GM18858 (cell line): Measurements from ENCODE around the gene EPHA7.

ENCODE experiments used
- ATAC-seq: cut with Tn5 transposase; IDR thresholded peaks from one replicate; pipeline ENCODE4 v1.9.1; 2021; ENCODE audit not compliant: unreplicated experiment

Gene EPHA7

DNA sequence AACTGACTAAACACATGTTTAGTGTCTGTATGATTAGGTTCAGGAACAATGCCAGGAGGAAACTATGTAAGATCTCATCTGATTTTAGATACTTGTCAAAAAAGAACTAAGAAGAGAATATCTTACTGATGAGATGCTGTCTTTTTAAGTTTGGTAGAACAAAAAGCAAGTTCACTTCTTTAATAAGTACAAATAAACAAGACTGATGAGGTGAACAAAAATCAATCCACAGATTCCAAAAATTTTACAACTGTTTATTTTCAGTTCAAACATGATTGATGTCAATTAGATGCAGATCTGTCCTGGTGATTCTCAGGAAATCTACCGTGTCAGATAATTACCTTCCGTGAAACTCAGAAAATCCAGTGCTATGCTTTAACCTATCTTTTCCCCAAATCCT, 24.9 kb downstream of the EPHA7 start:
- ATAC-seq = no peak

DNA sequence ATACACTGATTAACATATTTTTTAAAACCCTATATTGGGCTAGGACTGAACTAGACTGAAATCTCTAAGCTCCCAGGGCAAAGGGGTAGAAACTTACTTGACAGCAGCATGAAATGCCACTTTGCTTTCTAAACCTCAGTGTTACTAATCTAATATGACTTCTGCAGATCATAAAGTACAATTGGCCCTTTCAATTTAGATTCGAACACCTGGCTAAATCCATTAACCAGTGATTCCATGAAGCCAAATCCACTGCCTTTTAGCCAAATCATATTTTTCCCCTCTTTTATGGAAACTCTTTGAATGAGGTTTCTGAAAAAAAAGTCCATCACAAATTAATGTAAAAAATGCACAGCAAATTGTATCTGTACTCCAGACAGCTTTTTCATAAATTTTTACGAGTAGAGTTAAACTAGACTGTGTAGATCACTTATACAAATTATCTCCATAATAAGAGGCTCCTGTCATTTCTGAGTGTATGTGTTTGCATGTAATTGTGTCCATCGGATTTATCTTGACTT, 25.7 kb downstream of the EPHA7 start:
- ATAC-seq = no peak

DNA sequence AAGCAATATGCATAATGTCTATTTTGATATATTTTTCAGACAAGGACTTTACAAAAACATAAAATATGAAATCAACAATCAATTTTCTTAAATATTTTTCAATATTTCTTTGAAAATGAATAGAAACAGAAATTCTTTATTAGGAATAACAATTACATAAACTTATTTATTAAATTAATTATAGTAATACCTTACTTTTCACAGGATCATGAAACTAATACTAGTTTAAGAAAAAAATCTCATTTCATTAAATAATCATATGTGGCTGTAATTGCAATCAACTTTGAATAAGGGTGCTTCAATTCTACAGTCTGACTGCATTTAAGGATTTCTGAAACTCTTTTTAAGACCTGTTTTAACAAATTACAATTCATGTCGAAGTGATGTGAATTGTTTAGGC, 26.6 kb downstream of the EPHA7 start:
- no peak for ATAC-seq

DNA sequence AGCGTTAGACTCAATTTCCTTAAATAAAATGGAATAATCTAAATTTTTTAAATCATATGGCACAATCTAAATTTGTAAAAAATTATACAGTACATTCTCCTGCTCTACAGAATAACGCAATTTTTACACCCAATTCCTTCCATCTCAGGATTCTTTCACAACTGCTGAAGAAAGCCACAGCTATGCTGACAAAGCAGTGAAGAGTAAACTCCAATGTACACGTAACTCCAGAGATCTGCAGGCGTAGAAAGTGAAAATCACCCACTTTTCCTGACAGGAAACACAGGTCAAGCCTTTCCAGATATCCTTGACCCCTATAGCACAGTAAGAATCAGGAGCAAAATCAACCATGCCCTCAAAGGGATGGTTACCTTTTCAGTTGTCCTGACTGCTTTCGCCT, 27.4 kb downstream of the EPHA7 start:
- no peak for ATAC-seq

DNA sequence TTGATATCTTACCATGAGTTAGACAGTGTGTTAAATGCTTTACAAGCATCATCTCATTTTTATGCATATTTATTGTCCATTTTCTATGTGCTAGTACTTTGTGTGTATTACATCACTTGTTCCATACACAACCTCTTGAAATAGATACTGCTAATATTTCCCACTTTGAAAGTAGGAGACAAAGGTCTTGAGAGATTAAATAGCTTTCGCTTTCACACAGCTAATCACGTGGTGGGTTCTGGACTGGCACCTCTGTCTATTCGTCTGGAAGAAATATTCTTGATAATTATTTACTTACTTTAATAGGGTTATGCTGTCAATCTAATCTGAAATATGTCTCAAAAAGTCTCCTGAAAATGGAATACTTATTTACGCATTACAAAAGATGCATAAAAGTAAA, 30.2 kb downstream of the EPHA7 start:
- no peak for ATAC-seq

DNA sequence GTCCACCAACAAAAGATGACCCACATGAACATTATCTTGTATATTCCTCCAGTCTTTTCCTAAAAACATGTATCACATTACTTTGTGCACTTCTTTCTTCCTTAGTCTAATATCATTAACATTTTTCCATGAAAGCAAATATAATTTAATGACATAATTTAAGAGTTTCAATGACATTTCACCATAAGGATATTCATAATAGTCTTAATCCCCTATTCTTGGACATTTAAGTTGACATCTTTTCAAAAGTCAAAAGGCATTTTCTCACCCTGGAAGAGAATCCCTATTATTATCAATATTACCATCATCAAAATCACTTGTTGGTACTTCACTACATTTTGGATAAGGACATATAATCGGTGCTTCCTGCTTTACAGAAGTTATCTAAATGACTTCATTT, 31.3 kb downstream of the EPHA7 start:
- no peak for ATAC-seq

DNA sequence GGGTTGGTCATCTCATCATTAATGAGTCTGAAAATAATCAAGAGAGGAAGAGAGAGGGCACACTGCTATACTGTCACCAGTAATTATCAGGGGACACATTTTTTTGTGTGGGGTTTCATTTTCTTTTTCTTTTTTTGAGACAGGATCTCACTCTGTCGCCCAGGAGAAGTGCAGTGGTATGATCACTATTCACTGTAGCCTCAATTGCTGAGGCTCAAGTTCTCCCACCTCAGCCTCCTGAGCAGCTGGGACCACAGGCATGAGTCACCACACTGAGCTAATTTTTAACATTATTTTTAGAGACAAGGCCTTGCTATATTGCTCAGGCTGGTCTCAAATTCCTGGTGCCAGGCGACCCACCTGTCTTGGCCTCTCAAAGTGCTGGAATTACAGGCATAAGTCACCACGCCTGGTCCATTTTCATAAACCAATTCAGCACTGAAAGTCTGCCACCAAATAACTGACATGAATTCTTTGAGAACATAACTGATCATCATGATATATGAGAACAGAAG, 43.3 kb downstream of the EPHA7 start:
- no peak for ATAC-seq

DNA sequence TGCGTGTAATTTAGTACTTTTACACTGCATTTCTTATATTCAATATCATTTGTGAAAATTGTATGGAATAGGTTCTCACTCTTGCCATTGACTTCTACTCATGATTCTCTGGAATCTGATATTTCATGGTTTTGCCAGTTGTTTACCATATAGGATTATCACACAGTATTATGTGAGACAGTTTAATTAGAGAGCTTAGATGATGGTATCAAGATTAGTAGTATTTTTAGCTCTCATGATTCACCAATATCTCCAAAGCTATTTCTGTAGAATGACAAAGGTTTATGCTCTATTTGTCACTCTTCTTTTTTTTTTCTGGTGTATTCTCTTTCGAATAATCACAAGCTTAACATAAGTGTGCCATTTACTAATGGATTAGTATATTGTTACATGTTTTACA, 45.9 kb downstream of the EPHA7 start:
- ATAC-seq = no peak

DNA sequence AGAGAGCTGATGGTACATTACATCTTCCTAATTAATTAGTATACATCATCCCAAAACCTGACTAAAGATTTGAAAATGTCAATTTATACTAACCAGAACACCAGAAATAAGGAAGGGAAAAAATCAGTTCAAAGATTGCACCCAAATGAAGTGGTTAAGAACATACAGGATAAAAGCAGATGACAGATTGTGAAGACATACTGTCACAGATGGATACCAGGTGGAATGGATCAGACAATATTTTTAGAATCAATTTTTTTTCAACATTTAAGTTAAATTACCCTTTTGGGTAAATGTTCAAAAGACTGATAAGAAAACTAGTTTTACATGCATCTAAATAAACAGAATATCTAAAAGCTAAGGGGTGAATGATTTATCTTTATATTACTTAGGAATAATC, 47.6 kb downstream of the EPHA7 start:
- no peak for ATAC-seq

DNA sequence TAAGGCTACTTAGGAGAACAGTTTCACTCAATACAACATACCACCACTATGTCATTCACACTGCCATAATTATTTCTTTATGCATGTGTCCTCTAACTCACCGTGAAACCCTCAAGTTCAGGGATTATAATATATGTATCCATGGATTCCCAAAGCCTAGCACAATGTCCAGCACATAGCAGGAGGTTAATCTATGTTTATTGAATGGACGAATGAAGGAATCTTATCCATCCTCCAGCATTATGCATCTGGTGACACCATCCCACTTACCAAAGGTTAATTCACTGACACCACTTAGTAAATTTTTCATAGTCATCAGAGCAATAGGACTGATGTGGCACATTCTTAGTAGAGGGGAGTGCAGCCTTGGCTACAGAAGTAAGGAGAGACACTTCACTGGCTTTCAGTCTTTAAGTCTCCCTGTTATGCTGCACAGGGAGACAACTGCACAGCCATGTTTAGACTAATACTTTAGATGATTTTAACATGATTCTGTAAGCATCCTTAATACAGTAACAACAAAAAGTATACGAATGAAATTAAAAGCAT, 49.7 kb downstream of the EPHA7 start:
- ATAC-seq = no peak

DNA sequence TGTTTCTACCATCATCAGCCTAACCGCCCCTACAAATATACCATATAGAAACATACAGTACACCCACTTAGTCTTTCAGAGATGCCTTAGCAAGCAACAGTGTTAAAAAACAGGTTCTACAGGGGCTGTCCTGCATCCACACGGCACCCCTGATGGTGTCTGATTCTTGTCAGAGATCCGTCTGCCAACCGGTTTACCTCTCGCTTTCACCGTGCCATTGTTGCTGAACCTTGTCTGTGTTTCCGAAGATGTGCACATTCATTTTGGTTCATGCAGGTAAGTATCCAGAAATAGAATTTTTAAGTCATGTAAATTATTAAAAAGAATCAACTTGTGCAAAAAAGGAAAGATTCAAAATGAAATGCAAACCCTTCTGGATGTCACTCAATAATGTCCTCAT, 52.9 kb downstream of the EPHA7 start:
- ATAC-seq = no peak

DNA sequence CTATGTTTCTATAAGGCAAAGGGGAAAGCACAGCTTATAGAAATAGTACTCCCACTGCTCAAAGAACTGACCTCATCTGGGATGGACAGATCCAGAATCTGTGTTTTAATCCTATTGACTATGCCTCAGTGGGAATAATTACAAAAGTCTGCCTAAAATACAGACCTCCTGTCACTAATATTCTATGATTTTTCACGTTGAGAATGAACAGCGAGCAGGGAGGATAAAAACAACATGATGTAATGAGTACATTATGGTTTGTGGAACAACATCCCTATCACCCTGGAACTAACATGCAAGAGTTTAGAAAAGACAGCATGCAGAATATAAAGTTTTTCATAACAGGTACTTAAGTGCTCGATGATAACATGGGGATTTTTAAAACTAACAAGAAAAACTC, 53.9 kb downstream of the EPHA7 start:
- ATAC-seq = no peak

DNA sequence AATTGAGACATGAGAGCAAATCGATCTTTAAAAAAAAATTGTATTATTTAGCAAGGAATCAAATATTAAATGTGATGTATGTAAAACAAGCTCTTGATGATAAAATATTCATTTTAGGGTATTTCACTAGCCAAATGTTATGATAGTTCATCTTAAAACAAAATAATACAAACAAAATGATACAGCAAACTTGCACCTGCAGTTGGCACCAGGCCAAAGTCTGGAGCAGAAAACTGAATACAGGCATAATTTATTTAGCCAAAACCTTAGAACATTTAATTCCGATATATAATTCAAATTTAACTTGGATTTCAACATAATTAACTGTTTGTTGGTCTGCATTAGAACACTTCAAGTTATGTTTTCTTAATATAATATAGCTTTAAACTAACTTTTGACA, 60.9 kb downstream of the EPHA7 start:
- no peak for ATAC-seq

DNA sequence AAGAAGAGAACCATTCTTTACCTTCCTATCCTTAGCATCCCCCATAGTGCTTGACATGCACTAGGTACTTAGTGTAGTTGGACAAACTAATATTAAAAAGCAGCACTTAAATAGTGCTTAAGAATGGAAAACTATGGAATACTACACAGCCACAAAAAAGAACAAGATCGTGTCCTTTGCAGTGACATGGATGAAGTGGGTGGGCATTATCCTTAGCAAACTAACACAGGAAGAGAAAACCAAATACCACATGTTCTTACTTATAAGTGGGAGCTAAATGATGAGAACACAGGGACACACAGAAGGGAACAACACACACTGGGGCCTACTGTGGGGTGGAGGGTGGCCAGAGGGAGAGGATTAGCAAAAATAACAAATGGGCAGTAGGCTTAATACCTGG, 66.8 kb downstream of the EPHA7 start:
- ATAC-seq = no peak

DNA sequence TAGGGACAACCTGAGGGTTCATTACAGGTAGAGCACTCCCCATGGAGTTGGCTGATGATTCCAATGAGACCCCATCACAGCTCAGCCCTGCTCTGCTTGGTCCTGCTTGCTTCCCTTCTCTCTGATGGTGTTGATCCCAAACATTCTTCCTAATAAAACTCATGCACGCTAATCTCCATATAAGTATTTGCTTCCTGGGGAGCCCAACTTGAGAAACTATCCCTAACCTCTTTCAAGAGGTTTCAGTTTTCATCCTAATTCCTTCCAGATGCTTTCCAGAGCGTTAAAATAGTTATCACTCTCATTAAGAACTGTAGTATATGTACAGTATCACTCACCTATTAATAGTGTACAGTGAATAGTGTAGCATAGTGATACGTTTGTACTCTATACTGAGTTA, 68.1 kb downstream of the EPHA7 start:
- ATAC-seq = no peak

DNA sequence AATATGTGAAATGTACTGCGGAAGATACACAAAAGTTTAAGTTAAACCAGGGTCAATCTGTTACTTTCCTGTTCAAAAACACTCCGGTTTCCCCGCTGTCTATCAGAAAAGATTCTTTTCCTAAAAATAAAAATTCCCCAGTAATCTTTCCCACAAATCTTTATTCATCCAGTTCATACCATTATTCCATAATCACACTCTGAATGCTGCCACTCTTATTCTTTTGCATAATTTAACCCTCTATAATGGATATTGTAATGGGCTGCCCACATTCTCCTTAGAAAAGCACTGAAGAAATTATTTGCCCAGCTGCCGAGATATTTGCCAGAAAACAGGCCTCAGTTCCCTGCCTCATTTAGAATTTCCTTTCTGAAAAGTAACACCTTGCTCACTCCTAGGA, 68.6 kb downstream of the EPHA7 start:
- ATAC-seq = no peak

DNA sequence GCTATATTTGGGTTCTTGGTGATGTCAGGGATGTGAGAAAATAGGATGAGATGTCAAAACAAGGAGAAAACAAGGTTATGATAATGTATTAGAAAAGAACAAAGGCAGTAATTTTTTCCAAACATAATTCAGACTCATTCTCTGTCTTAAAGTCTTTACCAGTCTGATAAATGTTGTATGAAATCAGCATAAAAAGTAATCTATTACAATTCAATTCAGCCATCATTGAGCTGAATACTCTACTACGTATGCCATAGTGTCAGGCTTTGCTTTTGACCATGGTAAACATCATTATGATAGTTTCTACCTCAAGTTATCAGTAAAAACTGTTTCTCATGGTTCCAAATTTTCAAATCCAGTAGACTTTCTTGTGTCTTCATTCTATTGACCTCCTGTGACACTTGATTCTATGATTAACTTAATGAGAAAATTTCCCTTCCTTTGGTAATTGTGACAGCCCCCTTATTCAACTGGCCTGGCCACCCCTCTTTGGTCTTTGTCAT, 75.0 kb downstream of the EPHA7 start:
- no peak for ATAC-seq

DNA sequence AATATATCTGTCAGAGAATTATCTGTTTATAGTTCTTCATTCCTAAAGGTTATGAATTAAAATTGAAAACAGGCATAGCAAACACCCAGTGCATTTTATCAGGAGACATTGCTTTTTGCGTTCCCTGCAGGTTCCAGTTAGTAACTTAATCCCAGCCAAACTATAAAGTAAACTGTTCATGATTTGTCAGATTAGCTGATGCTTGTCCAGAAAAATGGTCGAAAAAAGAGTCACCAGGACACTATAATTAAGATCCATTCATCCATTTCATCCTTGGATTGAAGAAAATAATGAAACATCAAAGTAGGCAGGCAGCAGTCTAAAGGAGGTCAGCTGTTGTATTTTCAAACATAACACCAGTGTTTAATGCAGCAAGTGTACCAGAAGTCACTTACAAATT, 75.9 kb downstream of the EPHA7 start:
- ATAC-seq = no peak

DNA sequence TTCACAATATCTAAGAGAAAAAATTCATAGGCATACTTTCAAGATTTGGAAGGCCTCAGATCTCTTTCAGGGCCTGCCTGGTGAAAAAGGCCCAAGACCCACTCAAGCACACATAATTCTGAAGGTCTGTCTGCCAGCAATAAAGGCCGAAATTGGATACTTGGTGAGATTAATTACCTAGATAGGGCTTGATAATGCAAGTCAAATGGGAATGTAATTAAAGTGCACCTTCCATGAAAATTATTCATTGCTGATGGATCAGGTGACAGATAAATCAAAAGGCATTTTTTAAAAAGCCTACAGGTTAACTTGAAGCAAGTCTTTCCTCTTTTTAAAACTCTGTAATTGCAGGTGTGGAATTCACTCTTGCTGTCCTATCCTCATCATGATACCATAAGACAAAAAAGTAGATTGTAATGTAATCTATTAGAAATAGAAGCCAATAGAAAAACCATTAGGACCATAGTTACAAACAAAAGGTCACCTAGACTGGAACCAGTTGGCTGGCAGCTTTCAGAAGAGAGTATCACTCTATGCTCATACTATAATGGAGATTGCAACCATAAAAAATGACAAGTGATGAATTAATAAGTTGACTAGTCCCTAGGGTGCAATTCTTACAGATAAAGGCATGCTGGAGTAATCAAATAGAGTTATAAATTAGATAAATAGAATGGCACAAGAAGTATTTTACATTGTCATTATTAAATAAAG, 77.3 kb downstream of the EPHA7 start:
- ATAC-seq = no peak

DNA sequence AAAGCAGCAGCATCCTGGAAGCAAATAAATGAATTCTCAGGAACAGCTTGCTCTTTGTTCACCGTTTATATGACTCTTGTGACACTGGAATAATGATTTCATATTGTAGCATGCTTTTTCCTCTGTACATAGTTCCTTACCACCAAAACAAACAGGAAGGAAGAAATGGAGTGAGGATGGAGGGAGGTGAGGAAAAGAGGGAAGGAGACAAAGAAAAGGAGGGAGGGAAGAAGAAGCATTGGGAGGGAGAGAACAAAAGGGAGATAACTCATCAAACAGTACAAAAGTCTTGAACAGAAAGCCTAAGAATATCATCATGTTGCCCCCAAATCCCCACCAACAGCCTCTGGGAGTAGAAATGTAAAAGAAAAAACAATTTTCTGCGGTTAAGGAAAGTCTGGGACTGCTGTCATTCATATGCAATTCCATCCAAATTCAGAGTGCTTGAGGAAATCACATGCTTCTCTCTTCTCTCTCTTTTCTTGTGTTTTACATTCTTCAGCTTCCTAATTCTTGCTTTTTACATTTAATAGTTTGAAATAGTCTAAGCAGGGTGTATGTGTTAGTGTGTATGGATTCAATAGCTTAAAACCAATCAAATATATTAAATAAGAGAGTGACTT, 81.5 kb downstream of the EPHA7 start:
- ATAC-seq = no peak

DNA sequence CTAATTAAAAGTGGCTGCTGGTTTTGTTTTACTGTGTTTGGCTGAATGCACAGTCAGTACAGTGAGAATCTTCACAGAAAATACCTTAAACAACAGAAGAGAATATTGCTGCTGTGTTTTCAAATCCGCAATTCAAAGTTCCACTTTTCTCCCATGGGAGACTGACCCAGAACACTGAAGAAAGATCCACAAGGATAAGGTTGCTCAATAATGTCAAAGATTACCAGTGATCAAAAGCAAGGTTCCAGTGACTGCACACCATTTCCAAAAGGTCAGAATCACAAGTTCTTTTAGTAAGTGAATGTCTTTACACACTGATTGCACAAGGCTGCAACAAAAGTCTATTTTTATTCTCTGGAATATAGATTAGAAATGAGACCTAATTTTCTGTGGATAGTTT, 82.3 kb downstream of the EPHA7 start:
- ATAC-seq = no peak

DNA sequence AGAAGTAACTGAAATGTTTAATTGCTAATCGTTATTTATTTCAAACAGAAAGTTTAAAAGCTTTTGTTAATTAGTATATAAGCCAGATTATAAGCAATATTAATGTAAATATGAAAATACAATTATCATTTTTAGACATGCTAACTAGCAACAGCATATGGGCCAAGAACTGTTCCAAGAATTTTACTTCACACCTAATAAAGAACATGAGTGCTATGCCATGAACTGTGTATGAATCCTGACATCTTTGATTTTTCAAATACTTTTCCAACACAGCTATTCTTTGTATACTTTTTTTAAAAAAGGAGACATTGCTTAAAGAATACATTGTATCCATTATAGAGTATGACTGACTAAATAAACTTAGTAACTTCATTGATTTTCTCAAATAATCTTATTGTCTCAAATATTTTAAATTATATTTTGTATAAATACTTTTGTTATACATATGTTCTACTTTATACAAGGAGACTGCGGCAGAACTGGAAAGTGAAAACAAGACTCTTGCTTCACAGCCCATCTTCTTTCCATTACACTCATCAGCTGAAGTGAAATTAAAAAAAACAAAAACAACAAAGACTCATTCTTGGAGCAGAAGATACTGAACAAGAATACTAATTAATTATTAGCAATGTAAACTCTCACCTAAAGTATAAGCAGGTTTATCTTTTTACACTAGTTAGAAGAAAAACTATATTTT, 89.9 kb downstream of the EPHA7 start:
- no peak for ATAC-seq
